ENCODE results near the gene KLF6.

Gene KLF6

DNA sequence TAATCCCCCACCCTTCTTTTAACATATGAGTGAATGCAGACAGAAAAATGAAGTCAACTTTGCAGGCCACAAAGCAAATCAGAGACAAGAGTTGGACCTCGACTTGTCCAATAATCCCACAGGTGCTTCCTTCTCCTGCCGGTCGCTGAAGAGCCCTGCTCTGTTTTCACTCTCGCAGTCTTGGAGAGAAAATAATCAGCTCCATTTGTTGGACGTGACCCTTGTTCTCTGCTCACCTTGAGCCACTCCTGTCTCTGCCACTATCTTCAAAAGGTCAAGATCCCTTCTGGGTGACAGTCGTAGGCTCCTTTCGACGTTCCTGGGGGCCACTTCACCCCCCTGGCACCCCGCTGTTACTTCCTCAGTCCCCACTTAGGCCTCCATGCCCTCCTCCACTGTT, 2.8 kb upstream of the KLF6 start:
- DNase-seq (ENCODE audit: low read depth): no peak

DNA sequence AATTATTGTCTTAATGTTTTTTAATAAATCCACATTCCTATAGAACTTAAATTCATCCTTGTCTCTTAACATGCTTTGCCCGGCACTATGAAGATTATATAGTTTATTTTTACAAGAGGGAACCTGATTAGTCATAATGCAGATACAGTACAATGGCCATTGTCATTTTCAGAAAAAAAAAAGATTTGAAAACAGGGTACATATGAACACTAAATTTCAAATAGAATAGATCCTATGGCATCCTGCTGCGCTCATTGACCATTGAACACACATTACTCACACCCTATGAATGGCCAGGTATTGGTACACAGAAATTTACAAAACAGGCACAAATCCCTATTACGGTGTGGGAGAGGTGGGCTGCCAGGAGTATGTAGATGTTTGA, 2.0 kb upstream of the KLF6 start:
- DNase-seq (ENCODE audit: low read depth): no peak

DNA sequence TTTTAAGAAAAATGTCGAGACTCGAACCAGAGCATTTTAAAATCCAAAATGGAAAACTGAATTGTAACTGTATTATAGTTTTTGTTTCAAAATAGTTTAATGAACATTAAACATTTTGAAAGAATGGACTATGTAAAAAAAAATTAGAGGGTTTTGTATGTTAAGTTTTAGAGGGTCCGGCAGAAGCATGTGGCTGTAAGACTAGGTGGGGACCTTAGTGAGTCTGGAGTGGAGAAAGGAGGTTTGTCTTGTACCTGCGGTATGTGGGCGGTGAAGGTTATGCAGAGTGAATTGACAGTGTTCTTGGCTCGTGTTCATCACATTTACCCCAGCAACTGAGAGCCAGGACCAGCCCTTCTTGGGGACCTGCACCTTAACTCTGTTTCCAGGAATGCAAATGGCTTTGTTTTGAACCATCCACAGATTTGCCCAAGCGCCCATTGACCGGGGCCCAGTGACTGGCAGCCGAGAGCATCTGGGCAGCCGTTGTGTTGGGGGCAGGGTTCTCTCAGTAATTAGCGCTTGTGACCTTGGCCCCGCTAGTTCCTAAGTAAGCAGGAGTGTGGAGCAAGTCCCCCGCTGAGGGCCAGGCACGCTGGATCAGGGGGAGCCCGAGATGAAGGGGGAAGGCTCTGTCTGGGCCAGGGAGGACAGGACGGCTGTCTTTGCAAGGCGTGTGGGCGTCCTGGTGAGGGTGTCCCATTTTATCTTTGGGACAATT, 1.4 kb upstream of the KLF6 start:
- DNase-seq (ENCODE audit: low read depth): peak; percentile 24

DNA sequence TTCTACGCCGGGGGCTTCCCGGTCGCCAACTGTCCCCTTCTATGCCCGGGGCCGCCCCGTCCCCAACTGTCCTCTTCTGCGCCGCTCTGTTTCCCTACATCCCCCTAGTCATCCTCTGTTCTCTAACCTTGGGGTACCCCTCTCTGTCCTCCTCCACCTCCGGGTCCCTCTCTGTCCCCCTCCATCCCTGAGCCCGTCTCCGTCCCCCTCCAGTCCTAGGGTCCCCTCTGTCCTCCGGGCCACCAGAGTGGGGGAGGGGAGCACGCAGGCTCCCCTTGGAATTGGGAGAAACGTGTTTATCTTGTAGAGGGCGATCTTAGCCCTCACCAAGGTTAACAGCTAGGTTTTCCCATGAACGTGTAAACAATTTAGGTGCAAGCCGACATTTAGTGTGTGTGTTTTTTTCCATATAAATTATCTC, 852 bp upstream of the KLF6 start:
- no peak for DNase-seq (ENCODE audit: low read depth)

DNA sequence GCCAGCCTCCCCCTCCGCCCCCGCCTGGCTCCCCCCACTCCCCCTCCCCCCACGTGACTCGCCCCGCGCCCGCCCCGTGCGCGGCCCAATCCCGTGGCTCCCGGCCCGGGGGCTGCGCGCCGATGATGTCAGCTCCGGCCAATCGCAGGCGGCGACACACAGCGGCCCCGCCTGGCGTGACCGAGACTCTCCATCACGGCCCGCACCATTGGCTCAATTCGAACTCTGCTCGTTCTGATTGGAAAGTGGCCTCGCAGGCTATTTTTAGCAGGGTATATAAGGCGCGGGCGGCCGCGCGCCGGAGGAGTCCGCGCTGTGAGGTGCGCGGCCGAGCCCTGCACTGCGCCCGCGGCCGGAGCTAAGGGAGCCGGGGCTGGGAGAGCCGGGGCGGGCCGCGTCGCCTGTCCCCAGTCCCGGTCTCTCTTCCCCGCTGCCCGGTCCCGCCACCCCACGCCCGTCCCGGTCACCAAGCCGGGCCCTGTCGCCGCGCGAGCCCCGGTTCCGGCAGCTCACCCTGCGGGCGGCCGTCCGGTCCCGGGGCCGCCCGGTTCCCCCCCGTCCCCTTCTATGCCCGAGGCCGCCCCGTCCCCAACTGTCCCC, 342 bp upstream of the KLF6 start:
- DNase-seq (ENCODE audit: low read depth): peak; percentile 99

DNA sequence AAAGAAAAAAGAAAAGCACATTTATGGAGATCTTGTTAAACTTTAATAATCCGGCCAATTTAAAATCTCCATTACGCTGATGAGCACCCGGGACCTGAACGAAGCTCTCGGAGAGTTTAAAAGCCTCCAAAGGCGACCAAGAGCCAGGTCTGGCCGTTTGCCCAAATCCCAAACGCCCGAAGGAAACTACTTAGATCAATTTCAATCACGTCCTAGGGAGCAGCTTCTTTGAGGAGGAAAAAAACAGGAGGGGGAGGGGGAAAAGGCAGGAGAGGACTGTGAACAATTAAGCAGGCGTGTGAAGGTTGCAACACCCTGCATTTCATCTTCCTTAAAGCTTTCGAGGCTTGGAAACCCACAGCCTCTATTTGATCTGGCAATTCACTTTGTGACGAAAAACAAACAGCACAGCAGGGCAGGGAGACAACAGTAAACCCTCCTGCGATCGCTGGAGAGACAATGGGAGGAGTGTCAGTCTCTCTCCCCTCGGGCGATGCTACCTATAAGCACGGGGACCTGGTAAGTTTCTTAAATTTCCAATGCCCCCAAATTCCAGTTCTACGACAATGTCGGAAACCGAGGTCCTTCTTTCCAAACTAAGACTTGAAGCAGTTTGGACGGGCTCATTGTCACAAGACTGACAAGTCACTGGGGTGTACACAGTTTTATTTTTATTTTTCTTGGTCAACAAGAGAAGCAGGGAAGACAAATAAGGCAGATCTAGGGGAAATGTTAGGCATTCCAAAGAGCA, 1.2 kb downstream of the KLF6 start:
- no peak for DNase-seq (ENCODE audit: low read depth)

DNA sequence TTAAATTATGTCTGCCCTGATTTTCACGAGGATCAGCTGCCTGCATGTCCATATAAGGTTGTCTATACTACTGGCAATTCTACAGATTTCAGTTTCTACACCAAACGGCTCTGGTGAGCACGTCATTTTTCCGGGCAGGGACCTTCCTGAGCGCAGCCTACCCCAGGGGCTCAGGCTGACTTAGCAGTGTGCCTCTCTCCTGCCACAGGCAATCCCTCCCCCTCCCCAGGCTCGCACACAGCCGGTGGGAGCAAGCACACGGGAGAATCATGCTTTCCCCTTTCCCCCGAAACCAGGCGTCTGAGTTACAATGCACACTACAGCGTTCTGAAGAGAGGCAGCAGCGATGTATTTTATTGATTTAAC, 1.7 kb downstream of the KLF6 start:
- peak; percentile 62 for DNase-seq (ENCODE audit: low read depth)

DNA sequence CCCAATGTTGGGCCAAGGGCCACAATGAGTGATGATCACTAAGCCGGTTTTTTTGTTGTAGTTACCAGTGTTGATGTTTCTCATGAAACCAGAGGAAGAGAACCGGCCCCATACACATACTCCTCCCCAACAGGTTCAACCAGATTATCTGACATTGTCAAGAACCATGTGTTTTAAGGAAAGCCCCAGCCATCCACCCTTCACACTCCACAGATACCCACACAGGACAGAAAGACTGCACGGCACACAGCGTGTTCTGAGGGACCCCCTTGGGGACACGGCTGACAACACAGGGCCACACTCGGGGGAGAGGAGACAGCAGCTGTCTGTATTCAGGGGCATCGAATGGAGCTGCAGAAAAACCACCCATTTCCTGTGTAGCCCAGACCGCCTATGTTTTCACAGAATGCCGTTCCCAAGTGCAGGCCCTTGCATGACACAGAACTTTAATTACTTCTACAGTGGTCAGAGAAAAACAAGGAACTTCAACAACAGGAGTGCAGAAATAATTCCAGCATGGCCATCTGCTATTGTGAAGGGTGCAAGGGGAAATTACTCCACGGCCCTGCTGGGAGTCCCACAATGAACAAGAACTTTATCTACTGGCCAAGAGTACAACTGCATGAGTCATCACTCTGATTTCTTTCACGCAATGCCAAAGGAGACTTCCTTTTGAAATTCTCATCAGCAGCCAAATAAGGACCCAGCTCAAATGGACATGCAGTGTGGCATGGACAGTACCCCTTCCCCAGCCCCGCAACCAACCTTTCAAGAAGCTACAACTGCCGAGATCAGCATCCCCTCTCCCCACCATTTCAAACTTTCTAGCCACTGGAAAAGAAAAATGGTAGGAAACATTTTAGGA, 2.3 kb downstream of the KLF6 start:
- no peak for DNase-seq (ENCODE audit: low read depth)

DNA sequence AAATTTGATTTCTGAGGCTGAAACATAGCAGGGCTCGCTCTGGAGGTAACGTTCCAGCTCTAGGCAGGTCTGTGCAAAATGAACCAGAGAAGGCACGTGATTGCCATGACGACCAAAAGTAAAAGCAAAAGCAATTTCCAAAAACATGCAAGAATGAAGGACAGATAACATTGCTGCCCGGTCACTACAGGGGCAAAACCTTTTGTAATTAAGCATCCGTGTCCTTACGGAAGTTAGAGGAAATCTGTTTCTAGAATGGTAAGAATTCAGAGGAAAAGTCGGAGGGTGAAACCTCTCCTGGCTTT, 2.9 kb downstream of the KLF6 start:
- DNase-seq (ENCODE audit: low read depth): no peak

DNA sequence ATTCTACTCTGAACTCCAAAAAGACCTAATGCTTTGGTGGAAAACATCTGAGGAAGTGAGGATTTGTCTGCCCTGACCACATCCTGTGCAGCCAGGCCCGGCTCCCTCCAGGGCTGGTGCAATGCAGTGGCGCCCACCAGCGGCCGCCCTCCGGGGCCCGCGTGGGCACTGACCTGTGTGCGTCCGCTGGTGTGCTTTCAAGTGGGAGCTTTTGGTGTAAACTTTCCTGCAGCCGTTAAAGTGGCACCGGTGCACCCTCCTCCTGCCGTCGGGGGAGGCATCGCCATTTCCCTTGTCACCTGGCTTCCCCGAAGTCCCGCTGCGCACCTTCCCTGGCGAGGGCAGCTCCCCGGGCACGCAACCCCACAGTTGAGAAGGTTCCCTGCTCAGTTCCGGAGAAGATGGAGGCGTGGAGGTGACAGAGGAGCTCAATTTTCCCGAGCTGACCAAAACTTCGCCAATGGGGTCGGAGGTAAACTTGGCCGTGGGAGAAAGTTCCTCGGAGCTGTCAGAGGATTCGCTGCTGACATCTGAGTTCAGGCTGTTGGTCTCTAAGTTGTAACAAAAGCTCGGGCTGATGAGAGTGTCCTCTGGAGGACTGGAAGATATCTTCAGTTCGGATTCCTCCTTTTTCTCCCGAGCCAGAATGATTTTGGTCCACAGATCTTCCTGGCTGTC, 3.4 kb downstream of the KLF6 start:
- DNase-seq (ENCODE audit: low read depth): no peak

DNA sequence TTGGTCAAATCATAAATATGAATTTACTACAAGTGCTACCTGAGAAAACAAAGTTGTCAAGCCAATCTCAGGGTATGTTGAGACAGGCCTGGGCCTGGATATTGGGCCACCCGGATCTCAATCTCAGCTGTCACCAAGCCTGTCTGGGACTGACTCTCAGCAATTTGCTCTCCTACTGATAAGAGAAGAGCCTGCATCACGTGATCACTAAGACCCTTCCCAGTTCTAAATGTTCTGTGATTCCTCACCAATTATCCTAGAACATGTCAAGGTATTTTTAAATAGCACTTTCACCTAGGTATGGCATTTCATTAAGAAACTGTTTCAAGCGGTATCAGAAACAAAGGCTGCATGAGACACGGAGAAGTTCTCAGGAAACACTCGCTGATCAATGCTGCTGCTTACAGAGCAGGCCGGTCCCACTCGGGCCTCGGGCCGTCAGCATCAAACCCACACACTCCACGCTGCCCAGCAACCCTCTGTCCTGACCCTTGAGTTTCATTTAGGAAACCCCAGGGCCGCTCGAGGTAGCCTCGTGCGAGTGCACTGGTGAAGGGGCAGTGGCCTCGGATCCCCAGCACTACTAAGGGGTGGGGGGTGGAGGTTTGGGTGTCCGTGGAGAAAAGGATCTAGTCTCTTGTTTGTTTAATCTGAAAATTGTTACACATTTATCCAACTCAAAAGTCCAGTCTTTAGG, 4.1 kb downstream of the KLF6 start:
- no peak for DNase-seq (ENCODE audit: low read depth)

DNA sequence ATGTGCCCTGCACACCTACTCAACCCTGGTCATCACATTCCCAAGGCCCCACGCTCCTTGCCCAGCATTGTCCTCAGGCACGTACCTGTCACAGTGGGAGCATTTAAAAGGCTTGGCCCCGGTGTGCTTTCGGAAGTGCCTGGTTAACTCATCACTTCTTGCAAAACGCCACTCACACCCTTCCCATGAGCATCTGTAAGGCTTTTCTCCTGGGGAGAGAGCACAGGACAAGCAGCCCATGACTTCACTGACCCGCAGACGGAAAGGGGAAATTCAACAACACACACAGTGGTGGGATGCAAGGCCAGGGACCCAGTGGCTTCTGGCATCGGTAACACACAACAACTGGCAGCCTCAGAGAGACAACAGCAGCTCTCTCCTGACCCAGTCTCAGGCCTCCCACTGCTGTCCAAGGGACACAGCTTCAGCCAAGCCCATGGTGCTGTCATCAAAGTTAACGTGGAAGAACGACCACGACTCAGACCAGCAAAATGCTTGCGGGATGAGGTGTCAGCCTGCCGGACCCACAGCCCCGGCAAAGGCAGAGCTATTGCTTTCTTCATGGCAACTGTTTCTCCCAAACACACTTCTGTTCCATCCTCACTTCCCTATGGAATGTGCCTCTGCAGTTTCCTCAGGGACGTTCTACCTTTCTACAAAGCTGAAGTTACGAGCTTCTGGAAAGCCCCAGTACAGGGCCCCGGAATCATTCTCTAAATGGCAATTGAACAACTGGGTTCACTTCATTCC, 4.8 kb downstream of the KLF6 start:
- no peak for DNase-seq (ENCODE audit: low read depth)

DNA sequence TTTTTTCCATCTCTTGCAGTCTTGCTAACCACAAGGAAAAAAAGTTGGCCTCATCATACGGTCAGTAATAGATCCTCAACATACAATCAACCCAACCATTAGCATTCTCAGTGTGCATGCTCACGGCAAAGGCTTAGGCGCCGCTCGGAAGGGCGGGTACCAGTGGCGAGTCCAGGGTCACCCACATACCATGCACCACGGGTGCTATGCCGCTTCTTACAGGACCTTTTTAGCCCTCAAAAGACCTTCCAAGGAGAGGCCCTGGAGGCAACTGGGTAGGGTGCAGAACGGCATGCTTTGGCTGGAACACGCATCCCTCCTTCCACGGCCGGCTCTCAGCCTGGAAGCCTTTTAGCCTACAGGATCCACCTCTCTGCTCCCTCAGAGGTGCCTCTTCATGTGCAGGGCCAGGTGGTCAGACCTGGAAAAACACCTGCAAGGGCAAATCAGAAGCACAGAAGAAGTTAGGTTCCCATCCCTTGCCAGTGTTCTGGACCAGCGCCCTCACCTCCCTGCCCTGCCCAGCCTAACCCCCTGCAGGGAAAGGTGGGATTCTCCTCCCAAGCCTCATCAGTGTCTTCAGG, 5.8 kb downstream of the KLF6 start:
- DNase-seq (ENCODE audit: low read depth): no peak

DNA sequence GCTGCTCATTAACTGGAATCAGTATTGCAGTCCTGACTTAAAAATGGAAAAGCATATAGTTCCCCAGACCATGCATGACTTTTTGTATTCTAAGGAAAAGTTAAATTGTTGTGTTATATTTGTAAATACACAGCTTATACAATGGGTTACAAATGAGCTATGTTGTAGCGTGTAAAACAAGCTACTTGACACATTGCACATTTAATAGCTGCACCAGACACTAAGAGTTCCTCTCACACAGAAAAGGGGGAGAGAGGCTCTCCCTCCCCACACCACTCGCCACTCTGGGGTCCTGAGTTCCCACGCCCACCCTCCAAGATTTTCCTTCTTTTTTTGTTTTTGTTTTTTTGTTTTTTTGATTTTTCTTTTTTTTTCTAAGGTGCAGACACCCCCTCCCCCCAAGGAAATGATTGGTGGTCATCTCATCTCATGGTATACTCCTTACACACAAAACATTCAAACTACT, 6.3 kb downstream of the KLF6 start:
- no peak for DNase-seq (ENCODE audit: low read depth)

DNA sequence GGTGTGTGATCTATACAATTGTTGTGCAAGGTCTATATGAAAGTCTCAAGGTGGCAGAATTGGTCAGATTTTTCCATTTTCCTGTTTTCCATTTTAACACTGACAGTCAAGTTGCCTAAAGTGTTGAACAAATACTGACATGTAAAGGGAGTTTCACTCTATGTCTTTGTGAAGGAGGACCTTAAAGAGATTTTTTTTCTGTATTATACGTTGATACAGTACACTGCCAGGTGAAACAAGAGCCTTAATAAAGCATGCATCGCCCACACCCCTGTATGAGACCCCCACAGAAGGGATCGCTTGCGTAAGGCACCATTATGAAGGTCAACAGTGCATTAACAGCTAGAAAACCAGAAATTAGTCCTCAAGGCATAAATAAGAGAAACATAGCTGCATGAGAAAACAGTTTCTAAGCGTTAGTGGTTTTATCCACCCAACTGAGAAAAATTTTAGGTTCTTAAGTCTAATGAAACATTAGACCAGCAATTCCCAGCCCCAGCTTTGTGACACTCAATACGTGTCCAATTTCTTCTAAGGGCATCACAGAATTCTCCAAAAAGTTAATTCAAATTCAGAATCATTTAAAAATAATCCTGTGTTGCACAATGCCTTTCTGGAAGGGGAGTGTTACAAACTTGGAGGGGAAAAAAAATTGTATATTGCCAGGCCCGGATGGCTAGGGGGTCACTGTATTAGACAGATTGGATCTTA, 6.9 kb downstream of the KLF6 start:
- DNase-seq (ENCODE audit: low read depth): no peak

DNA sequence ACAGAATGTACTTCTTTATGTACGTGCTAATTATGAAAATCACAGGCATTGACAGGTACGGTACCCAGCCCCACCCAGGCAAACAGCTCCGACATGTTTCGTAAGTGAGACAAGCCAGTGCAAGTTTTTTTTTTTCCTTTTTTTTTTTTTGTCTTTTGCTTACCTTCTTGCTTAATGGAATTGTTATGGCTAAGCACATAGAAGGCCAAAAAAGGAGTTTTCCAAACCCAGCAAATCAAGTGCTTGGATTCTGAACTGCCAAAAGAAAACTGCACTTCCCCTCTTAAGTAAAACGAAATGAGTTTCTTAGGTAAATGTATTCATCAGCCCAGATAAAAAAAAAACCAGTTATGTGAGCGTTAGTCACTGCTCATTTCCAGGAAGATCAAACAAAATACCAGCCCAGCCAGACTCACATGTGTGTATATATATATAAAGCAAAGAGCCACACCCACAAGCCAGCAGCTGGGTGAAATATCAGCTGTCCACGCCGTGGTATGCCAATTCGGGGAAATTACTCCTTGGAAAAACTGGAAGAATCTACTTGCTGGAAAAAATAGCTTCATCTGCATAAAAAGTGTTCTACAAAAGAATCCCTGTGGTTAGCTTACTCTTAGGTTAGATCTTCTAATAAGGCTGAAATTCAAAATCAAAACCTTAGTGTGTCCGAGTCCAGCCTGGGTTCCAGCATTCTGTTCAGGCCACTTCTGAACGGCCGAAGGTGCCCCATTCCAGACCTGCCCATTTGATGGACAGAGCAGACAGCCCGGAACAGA, 8.0 kb downstream of the KLF6 start:
- no peak for DNase-seq (ENCODE audit: low read depth)

DNA sequence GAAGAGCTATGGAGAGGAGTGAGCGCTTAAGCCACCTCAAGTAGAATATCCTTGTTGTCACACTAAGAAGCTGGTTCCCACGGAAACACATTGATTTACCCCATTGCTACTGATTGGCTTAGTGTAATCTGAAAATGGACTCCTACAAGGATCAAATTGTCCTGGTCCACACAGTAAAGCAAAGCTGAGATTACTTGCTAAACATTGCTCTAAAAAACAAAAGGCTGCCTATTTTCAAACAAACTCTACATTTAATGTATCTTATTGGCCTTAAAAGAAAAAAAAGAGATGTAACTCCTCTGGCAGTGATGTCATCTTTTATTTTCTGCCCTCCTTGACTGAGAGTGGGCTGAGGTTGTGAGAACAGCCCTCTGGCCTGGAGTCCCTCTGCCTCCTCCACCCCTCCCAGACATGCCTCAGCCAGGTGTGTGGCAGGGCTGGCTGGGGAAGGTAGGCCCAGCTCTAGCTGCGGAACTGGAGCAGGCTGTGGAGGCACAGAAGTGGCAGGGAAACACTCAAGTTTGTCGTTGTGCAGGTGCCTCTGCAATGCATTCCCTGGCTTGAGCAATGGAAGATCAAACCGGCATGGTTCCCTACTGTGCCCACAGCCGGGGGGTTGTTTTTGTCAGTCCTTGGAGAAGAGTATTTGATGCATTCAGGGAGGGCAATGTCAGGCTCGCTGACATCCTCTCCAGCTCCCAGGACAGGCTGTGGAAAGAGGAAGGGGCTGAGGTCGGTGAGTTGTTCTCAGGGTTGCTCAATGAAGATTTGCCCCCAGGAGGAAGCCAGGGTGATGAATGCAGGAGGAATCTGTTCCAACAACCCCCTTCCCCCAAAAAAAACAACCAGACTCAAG, 9.1 kb downstream of the KLF6 start:
- no peak for DNase-seq (ENCODE audit: low read depth)
